GM13977 (cell line): Measurements from ENCODE around the gene BEAN1.

ENCODE experiments used
- DNase-seq: peaks from one replicate; pipeline ENCODE4 v3.0.0; 2012; ENCODE audit warnings: low spot score
- CTCF ChIP-seq: IDR thresholded peaks from 2 replicates; pipeline ENCODE4 v1.5.1; 2012; ENCODE audit warnings: mild to moderate bottlenecking, control low read depth; ENCODE audit not compliant: insufficient read depth; ENCODE audit errors: extremely low read depth, missing control alignments
- in situ Hi-C: fragments of 300-500 bp; cut with MboI; formaldehyde crosslinking; loops from one replicate; pipeline ENCODE4 v1.12.0; 2022; ENCODE audit warnings: low sequenced_read_pairs, low pct_unique_long_range_greater_than_20kb, mixed read lengths, inconsistent platforms; ENCODE audit not compliant: unreplicated experiment

Gene BEAN1

GRCh38 chr16:66397736-66398433 is 29.2 kb upstream of the BEAN1 start:
- TF ChIP-seq CTCF, result no peak
- DNase-seq, result no peak
- in situ Hi-C loops, result no loop called here

- in situ Hi-C loops, result no loop called here
- no peak for TF ChIP-seq CTCF
- no peak for DNase-seq
These were observed 28.1 kb upstream of the BEAN1 start for GRCh38 chr16:66399031-66399430.

GRCh38 chr16:66399930-66400329 is 27.2 kb upstream of the BEAN1 start:
- in situ Hi-C loops, result loop anchor here (10.0 to 25.0 kb wide), 4 partner anchors 75 to 462 kb away; partner anchors contain the start of gene CMTM2
- no peak for TF ChIP-seq CTCF

GRCh38 chr16:66400503-66401380 is 26.4 kb upstream of the BEAN1 start:
- in situ Hi-C loops, result loop anchor here (10.0 to 25.0 kb wide), 4 partner anchors 74 to 462 kb away; partner anchors contain the start of gene CMTM2
- TF ChIP-seq CTCF, result no peak
- no peak for DNase-seq

More at GRCh38 chr16:66399930-66400329, 27.2 kb upstream of the BEAN1 start:
- no peak for DNase-seq

- no peak for DNase-seq
- TF ChIP-seq CTCF, result no peak
- in situ Hi-C loops, result loop anchor here (10.0 to 25.0 kb wide), 4 partner anchors 73 to 461 kb away; partner anchors contain the start of gene CMTM2
These were observed 25.5 kb upstream of the BEAN1 start for GRCh38 chr16:66401610-66402009.

- DNase-seq, result no peak
- in situ Hi-C loops, result loop anchor here (10.0 to 25.0 kb wide), 4 partner anchors 73 to 460 kb away; partner anchors contain the start of gene CMTM2
- no peak for TF ChIP-seq CTCF
These were observed 24.9 kb upstream of the BEAN1 start for GRCh38 chr16:66402166-66402565.
